Retinal pigment epithelial cell (primary cell): ENCODE measurements around the gene KLRK1.
"Not testable (repeated sequence)": the region's sequence is repeated elsewhere in the genome, so short reads cannot be mapped to it uniquely, and the experiment has no call there.

Experiments used
- DNase-seq: peaks from one replicate; pipeline ENCODE4 v3.0.0-alpha.2; 2010; ENCODE audit warnings: low read depth
- H3K4me3 ChIP-seq: 2 replicates; pipeline ENCODE4 v1.5.1; 2011; ENCODE audit warnings: mild to moderate bottlenecking, low read length, control low read depth, moderate library complexity
- CTCF ChIP-seq: conservative IDR thresholded peaks from 2 replicates; pipeline ENCODE4 v1.5.1; 2011; ENCODE audit warnings: low read depth, low read length, control low read depth, inconsistent platforms

The KLRK1 gene

GRCh38 chr12:10405294-10405693 is 15.5 kb upstream of the KLRK1 start:
- DNase-seq = no peak
- TF ChIP-seq CTCF = no peak

GRCh38 chr12:10404798-10405197 is 15.0 kb upstream of the KLRK1 start:
- no peak for DNase-seq
- TF ChIP-seq CTCF = no peak
- H3K4me3 ChIP-seq = no peak overlapping the region

More at GRCh38 chr12:10405294-10405693, 15.5 kb upstream of the KLRK1 start:
- no peak overlapping the region for H3K4me3 ChIP-seq

- no peak for TF ChIP-seq CTCF
- H3K4me3 ChIP-seq = no peak overlapping the region
- DNase-seq = no peak
Measured at GRCh38 chr12:10400829-10401228, 11.0 kb upstream of the KLRK1 start.

GRCh38 chr12:10398168-10398567 is 8.3 kb upstream of the KLRK1 start:
- no peak for DNase-seq
- no peak overlapping the region for H3K4me3 ChIP-seq
- TF ChIP-seq CTCF = no peak

- no peak overlapping the region for H3K4me3 ChIP-seq
- no peak for DNase-seq
- TF ChIP-seq CTCF = no peak
Measured at GRCh38 chr12:10397296-10397695, 7.5 kb upstream of the KLRK1 start.

- not testable (repeated sequence) for DNase-seq, H3K4me3 ChIP-seq
Measured at GRCh38 chr12:10396176-10396575, 6.3 kb upstream of the KLRK1 start.

GRCh38 chr12:10395390-10395998 is 5.7 kb upstream of the KLRK1 start:
- no peak overlapping the region for H3K4me3 ChIP-seq
- no peak for DNase-seq
- no peak for TF ChIP-seq CTCF

- DNase-seq, H3K4me3 ChIP-seq: not testable (repeated sequence)
Measured at GRCh38 chr12:10394531-10395152, 4.8 kb upstream of the KLRK1 start.
